Right lobe of liver (tissue), 6 donors: ENCODE results near the gene DEPDC5. TPM values are rescaled to one million over a fixed set of nuclear protein-coding genes. Genes with fewer than 3 reads are reported as not detected.

Source experiments
- ATAC-seq, 4 donors: fragments of 200-7000 bp; cut with Tn5 transposase; one replicate each; pipeline ENCODE4 v1.9.1; 2020; ENCODE audit warnings: mild to moderate bottlenecking in 4 of 4, moderate library complexity in 4 of 4
- DNase-seq, 3 donors: peaks; one replicate each; pipeline ENCODE4 v3.0.0-alpha.2; 2020
- H3K27ac ChIP-seq, 3 donors: fragments of 200-600 bp; one replicate each; pipeline ENCODE4 v1.8.0; 2022
- H3K27me3 ChIP-seq, 2 donors: fragments of 200-600 bp; one replicate each; pipeline ENCODE4 v1.8.0; 2022
- H3K36me3 ChIP-seq, 4 donors: fragments of 200-600 bp; sonication (generic) in 1 of 4; one replicate each; pipeline versions ENCODE4 v1.5.1 to v1.8.0; 2017 to 2022; ENCODE audit warnings: control low read depth in 1 of 4
- H3K4me1 ChIP-seq, 4 donors: fragments of 200-600 bp; sonication (generic) in 1 of 4; one replicate each; pipeline versions ENCODE4 v1.5.1 to v1.8.0; 2017 to 2022; ENCODE audit warnings: control low read depth in 1 of 4
- H3K4me3 ChIP-seq, 3 donors: fragments of 200-600 bp; one replicate each; pipeline ENCODE4 v1.8.0; 2022
- H3K9me3 ChIP-seq, 4 donors: fragments of 200-600 bp; sonication (generic) in 1 of 4; one replicate each; pipeline versions ENCODE4 v1.5.1 to v1.8.0; 2017 to 2022; ENCODE audit warnings: control low read depth in 1 of 4
- POLR2A ChIP-seq: fragments of 450-650 bp; IDR thresholded peaks from one replicate; pipeline ENCODE4 v1.6.1; 2017; ENCODE audit warnings: antibody characterized with exemption, mild to moderate bottlenecking
- WGBS: methylation state at CpG from one replicate; pipeline ENCODE4 v1.1.6; 2018; ENCODE audit warnings: low coverage, low lambda C conversion rate; ENCODE audit not compliant: insufficient coverage; ENCODE audit errors: missing lambda C conversion rate; 5-methylcytosine and 5-hydroxymethylcytosine counted together
- intact Hi-C, 2 donors: fragments of 100-400 bp; cut with DNase I; formaldehyde crosslinking; loops; one replicate each; pipeline versions ENCODE4 v1.11.2 to v1.14.1; 2022
- total RNA-seq, 6 experiments: library from RNA; depleted of rRNA in 2 of 6; stranded (reverse); fragments of >200 nt in 2 of 6; fragmentation: NEBNext Ultra II Directional in 3 of 6; extraction: Animal tissue kit (Norgen Biotek cat#: 25700) in 3 of 6; gene quantifications; one replicate each; pipeline versions ENCODE4 v1.1.0 to v1.2.4, GENCODE V29; 2016 to 2023
- TF ChIP-seq, protein P1 (sequence below), 4 donors: fragments of 200-600 bp in 3 of 4; fragments of 450-650 bp in 1 of 4; IDR thresholded peaks; one replicate each; pipeline versions ENCODE4 v1.5.1 to v1.8.0; 2016 to 2022; ENCODE audit warnings: antibody characterized with exemption in 4 of 4, mild to moderate bottlenecking in 2 of 4
- donor health status: DM: no; HTN: yes; CAD: no.
- donor health status: DM: no; HTN: no; CAD: no.
- donor health status: DM: no; HTN: no; CAD: no.
- donor health status: DM: no; HTN: yes; CAD: no.
- donor health status: DM: no; HTN: yes; CAD: no.

Gene DEPDC5
- total RNA-seq, 6 experiments from 2014 or later: 9.1 to 22.9 (median 14.6) TPM

DNA sequence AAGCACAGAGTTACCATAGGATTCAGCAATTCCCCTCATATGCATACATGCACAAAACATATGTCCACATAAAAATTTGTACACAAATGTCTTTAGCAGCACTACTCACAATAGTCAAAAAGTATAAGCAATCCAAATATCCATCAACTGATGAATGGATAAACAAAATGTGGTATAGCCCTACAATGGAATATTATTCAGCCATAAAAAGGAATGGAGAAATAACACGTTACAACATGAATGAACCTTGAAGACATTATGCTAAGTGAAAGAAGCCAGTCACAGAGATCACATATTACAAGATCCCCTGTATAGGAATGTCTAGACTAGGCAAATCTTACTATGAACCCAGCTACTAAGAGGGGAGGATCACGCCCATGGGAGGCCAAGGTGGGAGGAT lies 11.1 kb upstream of the DEPDC5 start:
- no peak for ATAC-seq
- Histone ChIP-seq H3K27me3 (no peaks in the 10 kb centered on the region), H3K4me1 (peaks cover 0 to 33% (median 13%) of the 10 kb centered on the region in 4 donors), H3K4me3 (no peak overlapping the region), H3K9me3 (no peaks in the 10 kb centered on the region), H3K27ac (no peak overlapping the region), H3K36me3 (peaks cover 0 to 5% (median under 1%) of the 10 kb centered on the region in 4 donors)
- DNase-seq: no peak
- intact Hi-C loops: no loop called here
- no CpG with 5 or more reads among the region's 2 CpGs for WGBS
- TF ChIP-seq POLR2A: no peak
- TF ChIP-seq, protein P1, sequence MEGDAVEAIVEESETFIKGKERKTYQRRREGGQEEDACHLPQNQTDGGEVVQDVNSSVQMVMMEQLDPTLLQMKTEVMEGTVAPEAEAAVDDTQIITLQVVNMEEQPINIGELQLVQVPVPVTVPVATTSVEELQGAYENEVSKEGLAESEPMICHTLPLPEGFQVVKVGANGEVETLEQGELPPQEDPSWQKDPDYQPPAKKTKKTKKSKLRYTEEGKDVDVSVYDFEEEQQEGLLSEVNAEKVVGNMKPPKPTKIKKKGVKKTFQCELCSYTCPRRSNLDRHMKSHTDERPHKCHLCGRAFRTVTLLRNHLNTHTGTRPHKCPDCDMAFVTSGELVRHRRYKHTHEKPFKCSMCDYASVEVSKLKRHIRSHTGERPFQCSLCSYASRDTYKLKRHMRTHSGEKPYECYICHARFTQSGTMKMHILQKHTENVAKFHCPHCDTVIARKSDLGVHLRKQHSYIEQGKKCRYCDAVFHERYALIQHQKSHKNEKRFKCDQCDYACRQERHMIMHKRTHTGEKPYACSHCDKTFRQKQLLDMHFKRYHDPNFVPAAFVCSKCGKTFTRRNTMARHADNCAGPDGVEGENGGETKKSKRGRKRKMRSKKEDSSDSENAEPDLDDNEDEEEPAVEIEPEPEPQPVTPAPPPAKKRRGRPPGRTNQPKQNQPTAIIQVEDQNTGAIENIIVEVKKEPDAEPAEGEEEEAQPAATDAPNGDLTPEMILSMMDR (IDR thresholded peaks at IDR 0.05): no peak

DNA sequence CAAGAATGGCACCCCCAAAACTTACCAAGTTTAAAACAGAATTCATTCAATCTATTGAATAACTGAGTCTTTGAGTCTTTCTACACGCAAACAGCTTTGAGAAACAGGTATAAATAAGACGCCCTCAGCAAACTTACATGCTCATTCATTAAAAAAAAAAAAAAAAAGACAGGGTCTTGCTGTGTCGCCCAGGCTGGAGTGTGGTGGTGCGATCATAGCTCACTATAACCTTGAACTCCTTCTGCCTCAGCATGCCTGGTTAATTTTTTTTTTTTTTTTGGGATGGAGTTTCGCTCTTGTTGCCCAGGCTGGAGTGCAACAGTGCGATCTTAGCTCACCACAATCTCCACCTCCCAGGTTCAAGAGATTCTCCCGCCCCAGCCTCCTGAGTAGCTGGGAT lies 9.9 kb upstream of the DEPDC5 start:
- WGBS: 91% methylated on average over 7 of the region's 7 CpGs
- Histone ChIP-seq H3K4me3 (no peak overlapping the region), H3K9me3 (no peaks in the 10 kb centered on the region), H3K27ac (no peak overlapping the region), H3K36me3 (peaks cover 0 to 5% (median 0%) of the 10 kb centered on the region in 4 donors), H3K4me1 (peaks cover 0 to 39% (median 17%) of the 10 kb centered on the region in 4 donors), H3K27me3 (no peaks in the 10 kb centered on the region)
- TF ChIP-seq, protein P1 (IDR thresholded peaks at IDR 0.05): no peak
- intact Hi-C loops: no loop called here
- DNase-seq (no peak), ATAC-seq (no peak)

DNA sequence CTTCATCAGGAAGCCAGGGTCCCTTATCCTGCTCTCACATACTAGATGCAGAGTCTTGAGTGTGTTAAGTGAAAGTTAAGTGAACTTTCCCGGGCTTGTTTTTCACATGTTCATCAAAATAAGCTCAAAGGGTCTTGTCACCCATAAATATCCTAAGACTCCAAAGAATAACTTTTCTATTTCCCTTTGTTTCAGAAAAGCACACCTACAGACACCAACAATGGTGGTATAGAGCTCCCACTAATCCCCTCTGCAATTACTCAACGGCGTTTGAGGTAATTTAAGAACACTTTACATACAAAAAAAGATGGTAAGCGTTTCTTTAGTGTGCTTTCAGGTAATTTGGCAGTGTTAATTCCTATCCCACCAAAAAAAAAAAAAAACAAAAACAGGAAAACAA lies 6.4 kb upstream of the DEPDC5 start:
- Histone ChIP-seq H3K36me3 (peaks cover 0 to 5% (median 0%) of the 10 kb centered on the region in 4 donors), H3K27me3 (no peaks in the 10 kb centered on the region), H3K9me3 (no peaks in the 10 kb centered on the region), H3K27ac (no peak overlapping the region), H3K4me1 (peaks cover 0 to 23% (median 11%) of the 10 kb centered on the region in 4 donors), H3K4me3 (no peak overlapping the region)
- WGBS: 69% methylated on average over 4 of the region's 4 CpGs
- intact Hi-C loops: no loop called here
- TF ChIP-seq, protein P1 (IDR thresholded peaks at IDR 0.05): no peak
- no peak for TF ChIP-seq POLR2A
- DNase-seq (no peak), ATAC-seq (no peak)

DNA sequence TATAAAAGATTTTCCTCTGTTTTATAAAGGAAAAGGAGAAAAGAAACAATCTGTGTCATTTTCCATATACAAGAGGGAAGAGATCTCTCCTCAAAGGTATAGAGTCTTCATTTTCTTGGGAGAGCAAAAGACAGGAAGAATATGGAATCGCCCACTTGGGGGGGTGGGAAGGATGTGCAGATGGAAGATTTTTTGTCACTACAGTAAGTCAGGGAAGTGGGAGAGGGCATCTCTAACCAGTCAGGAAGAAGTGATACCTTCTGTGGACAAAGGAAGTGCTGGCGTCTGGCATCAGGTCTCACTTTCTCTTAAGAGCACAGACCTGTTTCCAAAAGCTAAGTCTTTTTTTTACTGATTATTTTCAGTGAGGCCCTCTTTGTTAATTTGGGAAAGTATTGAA lies 5.3 kb upstream of the DEPDC5 start:
- H3K27ac ChIP-seq: no peak overlapping the region
- no peaks in the 10 kb centered on the region for H3K9me3 ChIP-seq
- DNase-seq (no peak), ATAC-seq (no peak)
- 28% methylated on average over 2 of the region's 2 CpGs for WGBS
- peaks cover 0 to 5% (median 0%) of the 10 kb centered on the region in 4 donors for H3K36me3 ChIP-seq
- H3K27me3 ChIP-seq: no peaks in the 10 kb centered on the region
- intact Hi-C loops: no loop called here
- peak overlapping the region; percentile 86 to 100 (median 94) for H3K4me3 ChIP-seq
- peaks cover 0 to 30% (median 11%) of the 10 kb centered on the region in 4 donors for H3K4me1 ChIP-seq
- no peak for TF ChIP-seq POLR2A
- TF ChIP-seq, protein P1 (IDR thresholded peaks at IDR 0.05): no peak
